ENCODE data around the gene PRXL2A.
A peak's percentile ranks its signal among the peaks of the same experiment; 100 is the strongest.
"Not testable (repeated sequence)": the region's sequence is repeated elsewhere in the genome, so short reads cannot be mapped to it uniquely, and the experiment has no call there.

PRXL2A gene

GRCh38 chr10:80408242-80409101 lies at the start of gene PRXL2A:
TSS of gene PRXL2A (plus strand) at chr10:80408551. CDS start at chr10:80420468, 11,917 bp downstream.
- DNase-seq (ENCODE audit: extremely low read depth in 1 of 2, low read depth in 1 of 2), result peak; percentile 66 to 71

DNA sequence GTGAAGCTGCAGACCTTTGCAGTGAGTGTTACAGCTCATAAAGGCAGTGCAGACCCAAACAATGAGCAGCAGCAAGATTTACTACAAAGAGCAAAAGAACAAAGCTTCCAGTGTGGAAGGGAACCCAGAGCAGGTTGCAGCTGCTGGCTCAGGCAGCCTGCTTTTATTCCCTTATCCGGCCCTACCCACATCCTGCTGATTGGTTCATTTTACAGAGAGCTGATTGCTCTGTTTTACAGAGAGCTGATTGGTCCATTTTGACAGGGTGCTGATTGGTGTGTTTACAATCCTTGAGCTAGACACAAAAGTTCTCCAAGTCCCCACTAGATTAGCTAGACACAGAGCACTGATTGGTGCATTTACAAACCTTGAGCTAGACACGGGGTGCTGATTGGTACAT lies 49.4 kb upstream of the PRXL2A start:
- DNase-seq (ENCODE audit: extremely low read depth in 1 of 2, low read depth in 1 of 2), result not testable (repeated sequence)

DNA sequence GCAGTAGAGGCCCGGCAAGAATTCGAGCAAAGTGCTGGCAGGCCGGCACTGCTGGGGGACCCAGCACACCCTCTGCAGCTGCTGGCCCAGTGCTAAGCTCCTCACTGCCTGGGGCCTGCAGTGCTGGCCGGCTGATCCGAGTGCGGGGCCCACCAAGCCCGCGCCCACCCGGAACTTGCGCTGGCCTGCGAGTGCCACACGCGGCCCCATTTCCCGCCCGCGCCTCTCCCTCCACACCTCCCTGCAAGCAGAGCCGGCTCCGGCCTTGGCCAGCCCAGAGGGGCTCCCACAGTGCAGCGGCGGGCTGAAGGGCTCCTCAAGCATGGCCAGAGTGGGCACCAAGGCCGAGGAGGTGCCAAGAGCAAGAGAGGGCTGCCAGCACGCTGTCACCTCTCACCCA lies 48.7 kb upstream of the PRXL2A start:
- DNase-seq (ENCODE audit: extremely low read depth in 1 of 2, low read depth in 1 of 2), result no peak

DNA sequence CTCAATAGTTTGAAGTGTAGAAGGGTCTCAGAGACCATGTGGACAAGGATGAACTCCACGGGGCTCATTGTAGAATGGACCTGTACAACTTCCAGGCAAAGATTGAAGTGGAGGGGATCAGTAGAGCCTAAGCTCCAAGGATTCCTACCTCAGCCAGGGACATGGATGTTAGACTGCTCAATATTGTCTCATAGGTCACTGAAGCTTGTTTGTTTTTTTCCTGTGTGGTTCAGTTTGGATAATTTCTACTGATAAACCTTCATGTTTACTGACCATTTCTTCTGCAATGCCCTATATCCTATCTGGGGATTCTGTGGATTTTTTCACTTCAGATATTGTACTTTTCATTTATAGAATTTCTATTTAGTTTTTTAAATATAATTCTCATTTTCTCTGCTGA lies 42.8 kb upstream of the PRXL2A start:
- DNase-seq (ENCODE audit: extremely low read depth in 1 of 2, low read depth in 1 of 2), result no peak

DNA sequence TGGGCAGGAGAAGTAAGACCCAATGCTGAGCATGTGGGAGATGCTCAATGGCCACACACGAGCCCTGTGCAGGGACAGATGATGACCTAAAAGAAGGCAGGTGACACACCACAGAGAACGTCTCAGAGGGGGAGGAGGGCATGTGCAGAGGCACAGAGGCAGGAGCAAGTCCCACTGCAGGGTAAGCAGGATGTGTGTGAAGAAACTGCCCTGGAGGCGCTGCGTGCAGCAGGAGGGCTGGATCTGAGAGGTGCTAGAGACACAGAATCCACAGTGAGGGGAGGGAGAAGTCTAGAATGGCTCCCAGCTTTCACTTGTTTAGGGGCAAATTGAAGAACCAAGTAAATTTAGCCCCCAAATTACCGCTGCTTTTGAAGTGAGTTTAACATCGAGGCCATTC lies 36.9 kb upstream of the PRXL2A start:
- DNase-seq (ENCODE audit: extremely low read depth in 1 of 2, low read depth in 1 of 2), result no peak

- no peak for DNase-seq (ENCODE audit: extremely low read depth in 1 of 2, low read depth in 1 of 2)
Observed at GRCh38 chr10:80372675-80373074, 35.7 kb upstream of the PRXL2A start.

GRCh38 chr10:80373502-80373901 lies 34.8 kb upstream of the PRXL2A start:
- DNase-seq (ENCODE audit: extremely low read depth in 1 of 2, low read depth in 1 of 2), result no peak

DNA sequence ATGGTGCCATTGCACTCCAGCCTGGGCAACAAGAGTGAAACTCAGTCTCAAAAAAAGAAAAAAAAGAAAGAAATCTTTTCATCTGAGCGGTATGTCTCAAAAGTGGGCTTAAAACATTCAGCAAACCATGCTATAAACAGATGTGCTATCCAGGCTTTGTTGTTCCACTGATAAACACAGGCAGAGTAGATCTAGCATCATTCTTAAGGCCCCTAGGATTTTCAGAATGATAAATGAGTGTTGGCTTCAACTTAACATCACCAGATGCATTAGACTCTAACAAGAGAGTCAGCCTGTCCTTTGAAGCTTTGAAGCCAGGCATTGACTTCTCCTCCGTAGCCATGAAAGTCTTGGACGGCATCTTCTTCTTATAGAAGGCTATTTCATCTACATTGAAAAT lies 28.6 kb upstream of the PRXL2A start:
- DNase-seq (ENCODE audit: extremely low read depth in 1 of 2, low read depth in 1 of 2), result no peak

DNA sequence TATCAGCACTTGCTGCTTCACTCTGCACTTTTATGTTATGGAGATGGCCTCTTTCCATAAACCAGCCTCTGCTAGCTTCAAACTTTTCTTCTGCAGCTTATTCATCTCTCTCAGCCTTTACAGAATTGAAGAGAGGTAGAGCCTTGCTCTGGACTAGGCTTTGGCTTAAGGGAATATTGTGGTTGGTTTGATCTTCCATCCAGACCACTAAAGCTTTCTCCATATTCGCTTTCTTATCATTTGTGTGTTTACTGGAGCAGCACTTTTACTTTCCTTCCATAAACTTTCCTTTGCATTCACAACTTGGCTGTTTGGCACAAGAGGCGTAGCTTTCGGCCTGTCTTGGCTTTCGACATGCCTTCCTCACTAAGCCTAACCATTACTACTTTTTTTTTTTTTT lies 28.2 kb upstream of the PRXL2A start:
- no peak for DNase-seq (ENCODE audit: extremely low read depth in 1 of 2, low read depth in 1 of 2)

- DNase-seq (ENCODE audit: extremely low read depth in 1 of 2, low read depth in 1 of 2), result no peak
Observed at GRCh38 chr10:80382989-80383388, 25.4 kb upstream of the PRXL2A start.

- DNase-seq (ENCODE audit: extremely low read depth in 1 of 2, low read depth in 1 of 2), result no peak
Observed at GRCh38 chr10:80390740-80391139, 17.6 kb upstream of the PRXL2A start.

DNA sequence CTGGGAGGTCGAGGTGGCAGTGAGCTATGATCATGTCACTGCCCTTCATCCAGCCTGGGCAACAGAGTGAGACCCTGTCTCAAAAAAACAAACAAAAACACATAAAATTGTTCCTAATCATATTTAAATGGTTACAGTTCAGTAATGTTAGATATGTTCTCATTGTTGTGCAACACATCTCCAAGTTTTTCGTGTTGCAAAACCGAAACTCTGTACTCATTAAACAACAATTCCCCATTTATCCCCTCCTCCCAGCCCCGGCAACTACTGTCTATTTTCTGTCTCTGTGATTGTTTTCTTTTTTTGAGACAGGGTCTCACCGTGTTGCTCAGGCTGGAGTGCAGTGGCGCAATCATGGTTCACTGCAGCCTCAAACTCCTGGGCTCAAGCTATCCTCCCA lies 16.1 kb upstream of the PRXL2A start:
- DNase-seq (ENCODE audit: extremely low read depth in 1 of 2, low read depth in 1 of 2), result no peak

DNA sequence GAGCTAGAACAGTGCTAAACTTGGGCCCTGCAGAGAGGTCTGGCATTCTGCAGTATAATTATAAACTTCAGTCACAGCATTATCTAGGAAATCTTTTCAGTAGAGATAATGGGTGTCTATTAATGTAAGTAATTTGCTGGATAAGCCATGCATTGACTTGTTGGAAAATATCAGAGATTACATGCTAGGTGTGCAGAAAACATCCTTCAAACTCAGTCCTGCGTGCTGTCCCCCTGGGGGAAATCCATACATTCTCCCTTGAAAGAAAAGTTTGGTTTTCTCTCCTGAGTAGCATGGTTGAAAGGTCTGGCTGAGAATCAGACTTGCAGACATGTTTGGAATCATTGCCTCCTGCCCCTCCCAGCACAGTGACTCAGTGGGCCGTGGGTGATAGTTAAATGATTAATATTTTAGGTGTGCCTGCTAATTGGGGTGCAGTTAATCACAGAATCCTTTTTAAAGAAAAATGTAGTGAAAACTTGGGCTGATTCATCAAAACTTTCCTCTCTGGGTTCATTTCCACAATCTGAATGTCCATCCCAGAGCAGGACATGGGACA lies 13.9 kb upstream of the PRXL2A start:
- no peak for DNase-seq (ENCODE audit: extremely low read depth in 1 of 2, low read depth in 1 of 2)

- no peak for DNase-seq (ENCODE audit: extremely low read depth in 1 of 2, low read depth in 1 of 2)
Observed at GRCh38 chr10:80397014-80397413, 11.3 kb upstream of the PRXL2A start.

GRCh38 chr10:80400136-80400804 lies 8.1 kb upstream of the PRXL2A start:
- DNase-seq (ENCODE audit: extremely low read depth in 1 of 2, low read depth in 1 of 2), result no peak

GRCh38 chr10:80405035-80405434 lies 3.3 kb upstream of the PRXL2A start:
- DNase-seq (ENCODE audit: extremely low read depth in 1 of 2, low read depth in 1 of 2), result no peak

GRCh38 chr10:80405626-80406025 lies 2.7 kb upstream of the PRXL2A start:
- DNase-seq (ENCODE audit: extremely low read depth in 1 of 2, low read depth in 1 of 2), result no peak

DNA sequence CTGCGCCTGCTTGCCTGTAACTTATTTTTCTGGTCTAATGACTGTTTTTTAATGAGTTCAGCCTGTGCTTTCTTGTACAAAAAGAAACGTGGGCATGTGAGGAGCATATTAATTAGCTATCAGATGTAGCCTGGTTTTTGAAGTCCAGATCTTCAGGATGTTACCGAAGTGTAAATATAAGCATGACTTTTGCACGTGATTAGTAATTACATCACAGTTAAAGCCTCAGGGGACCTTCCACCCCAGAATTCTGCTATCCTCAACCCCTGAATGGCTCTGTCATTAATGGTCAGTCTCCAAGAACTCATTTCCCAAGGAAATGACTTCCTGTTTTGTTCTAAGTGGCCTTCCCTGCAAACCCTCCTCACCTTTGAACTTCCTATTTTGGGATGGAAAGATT lies 2.1 kb upstream of the PRXL2A start:
- DNase-seq (ENCODE audit: extremely low read depth in 1 of 2, low read depth in 1 of 2), result no peak

DNA sequence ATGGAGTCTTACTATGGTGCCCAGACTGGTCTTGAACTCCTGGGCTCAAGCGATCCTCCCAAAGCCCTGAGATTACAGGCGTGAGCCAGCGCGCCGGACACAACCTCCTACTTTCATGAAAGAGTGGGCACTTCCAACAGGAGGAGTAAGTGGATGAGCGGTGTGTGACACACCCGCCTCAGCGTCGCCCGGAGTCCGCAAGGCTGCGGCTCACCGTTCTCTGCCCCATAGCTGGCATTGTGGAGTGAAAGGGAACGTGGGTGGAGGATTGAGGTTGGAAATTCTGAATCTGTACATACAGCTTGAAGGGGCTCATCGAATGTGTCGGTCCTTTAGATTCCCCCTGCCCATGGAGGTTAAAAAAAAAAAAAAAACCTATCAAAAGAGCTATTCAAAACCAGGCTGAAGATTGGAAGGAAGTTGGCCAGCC lies 524 bp upstream of the PRXL2A start:
- DNase-seq (ENCODE audit: extremely low read depth in 1 of 2, low read depth in 1 of 2), result peak; percentile 33 to 57

GRCh38 chr10:80409121-80409520 lies 770 bp downstream of the PRXL2A start:
- no peak for DNase-seq (ENCODE audit: extremely low read depth in 1 of 2, low read depth in 1 of 2)

GRCh38 chr10:80410122-80410521 lies 1.8 kb downstream of the PRXL2A start:
- no peak for DNase-seq (ENCODE audit: extremely low read depth in 1 of 2, low read depth in 1 of 2)

GRCh38 chr10:80410578-80411145 lies 2.3 kb downstream of the PRXL2A start:
- no peak for DNase-seq (ENCODE audit: extremely low read depth in 1 of 2, low read depth in 1 of 2)

All from stimulated activated CD8-positive, alpha-beta memory T cell treated with anti-CD3 and anti-CD28 coated beads, Interleukin-7, amount 100 ng/mL, for 48 hours (primary cell).